HG03139 (cell line): ENCODE results near the gene KCTD16.

Experiments used
- ATAC-seq: cut with Tn5 transposase; IDR thresholded peaks from one replicate; pipeline ENCODE4 v1.9.1; 2021; ENCODE audit not compliant: unreplicated experiment

The KCTD16 gene

GRCh38 chr5:144451187-144451973 is 280.7 kb downstream of the KCTD16 start:
- ATAC-seq: no peak

GRCh38 chr5:144453753-144454152 is 283.1 kb downstream of the KCTD16 start:
- ATAC-seq: no peak

- no peak for ATAC-seq
Observed at GRCh38 chr5:144457160-144457559, 286.5 kb downstream of the KCTD16 start.

- no peak for ATAC-seq
Observed at GRCh38 chr5:144458216-144458615, 287.5 kb downstream of the KCTD16 start.

- no peak for ATAC-seq
Observed at GRCh38 chr5:144460600-144460999, 289.9 kb downstream of the KCTD16 start.

GRCh38 chr5:144462577-144462976 is 291.9 kb downstream of the KCTD16 start:
- no peak for ATAC-seq

- ATAC-seq: no peak
Observed at GRCh38 chr5:144463481-144464223, 293.0 kb downstream of the KCTD16 start.

GRCh38 chr5:144464306-144464705 is 293.6 kb downstream of the KCTD16 start:
- no peak for ATAC-seq

- ATAC-seq: no peak
Observed at GRCh38 chr5:144465441-144465840, 294.8 kb downstream of the KCTD16 start.

GRCh38 chr5:144467792-144468191 is 297.1 kb downstream of the KCTD16 start:
- ATAC-seq: no peak

GRCh38 chr5:144468571-144468970 is 297.9 kb downstream of the KCTD16 start:
- no peak for ATAC-seq

- no peak for ATAC-seq
Observed at GRCh38 chr5:144469106-144469505, 298.4 kb downstream of the KCTD16 start.

- ATAC-seq: no peak
Observed at GRCh38 chr5:144472221-144472620, 301.5 kb downstream of the KCTD16 start.

- ATAC-seq: no peak
Observed at GRCh38 chr5:144473650-144474049, 303.0 kb downstream of the KCTD16 start.

GRCh38 chr5:144478565-144478964 is 307.9 kb downstream of the KCTD16 start:
- ATAC-seq: no peak

- ATAC-seq: no peak
Observed at GRCh38 chr5:144481861-144482260, 311.2 kb downstream of the KCTD16 start.

GRCh38 chr5:144484124-144484897 is 313.6 kb downstream of the KCTD16 start:
- no peak for ATAC-seq

GRCh38 chr5:144485540-144485939 is 314.9 kb downstream of the KCTD16 start:
- no peak for ATAC-seq

- no peak for ATAC-seq
Observed at GRCh38 chr5:144487207-144487606, 316.5 kb downstream of the KCTD16 start.

- ATAC-seq: no peak
Observed at GRCh38 chr5:144487761-144488160, 317.1 kb downstream of the KCTD16 start.

- no peak for ATAC-seq
Observed at GRCh38 chr5:144503123-144503522, 332.4 kb downstream of the KCTD16 start.
